ENCODE data around the gene MLLT10. TPM values are rescaled to one million over a fixed set of nuclear protein-coding genes. Genes with fewer than 3 reads are reported as not detected.

The MLLT10 gene
- total RNA-seq, 1 experiment from 2014 or later, result 58.4 TPM

GRCh38 chr10:21668831-21669230 is 134.8 kb downstream of the MLLT10 start:
- intact Hi-C loops (cut with micrococcal nuclease; ENCODE audit: unreplicated experiment), result no loop called here
- TF ChIP-seq EZH2 (IDR thresholded peaks at IDR 0.05; ENCODE audit: borderline replicate concordance, low read depth, low read length, poor library complexity, severe bottlenecking) (no peak), CTCF (conservative IDR thresholded peaks at IDR 0.05; ENCODE audit: low read depth, low read length) (no peak)
- peaks cover 9% of the 10 kb centered on the region for H3K36me3 ChIP-seq (ENCODE audit: insufficient read depth, low read length, poor library complexity, severe bottlenecking)
- ChIA-PET POLR2A (ENCODE audit: low non-redundant PET) (no interaction called here), CTCF (no interaction called here)
- DNase-seq (ENCODE audit: low spot score), result no peak
- no peaks in the 10 kb centered on the region for H3K4me1 ChIP-seq (ENCODE audit: insufficient read depth, low read length, poor library complexity, severe bottlenecking)
- no peak overlapping the region for H3K27ac ChIP-seq (ENCODE audit: low read depth, low read length, poor library complexity, severe bottlenecking)
- H3K27me3 ChIP-seq (replicated peaks; ENCODE audit: insufficient read depth, low read depth, low read length, poor library complexity), result no peaks in the 10 kb centered on the region
- no TSS peak for BruUV-seq (replicated peaks)
- H3K9me3 ChIP-seq (ENCODE audit: low read depth, low read length, poor library complexity, severe bottlenecking), result no peaks in the 10 kb centered on the region
- H3K4me3 ChIP-seq (ENCODE audit: low read depth, low read length, poor library complexity, severe bottlenecking), result no peak overlapping the region

- TF ChIP-seq EZH2 (IDR thresholded peaks at IDR 0.05; ENCODE audit: borderline replicate concordance, low read depth, low read length, poor library complexity, severe bottlenecking) (no peak), CTCF (conservative IDR thresholded peaks at IDR 0.05; ENCODE audit: low read depth, low read length) (no peak)
- H3K9me3 ChIP-seq (ENCODE audit: low read depth, low read length, poor library complexity, severe bottlenecking), result no peaks in the 10 kb centered on the region
- H3K4me3 ChIP-seq (ENCODE audit: low read depth, low read length, poor library complexity, severe bottlenecking), result no peak overlapping the region
- CTCF ChIA-PET, result no interaction called here
- peaks cover 9% of the 10 kb centered on the region for H3K36me3 ChIP-seq (ENCODE audit: insufficient read depth, low read length, poor library complexity, severe bottlenecking)
- DNase-seq (ENCODE audit: low spot score), result no peak
- POLR2A ChIA-PET (ENCODE audit: low non-redundant PET), result no interaction called here
- intact Hi-C loops (cut with micrococcal nuclease; ENCODE audit: unreplicated experiment), result no loop called here
- no TSS peak for BruUV-seq (replicated peaks)
- no peak overlapping the region for H3K27ac ChIP-seq (ENCODE audit: low read depth, low read length, poor library complexity, severe bottlenecking)
- H3K4me1 ChIP-seq (ENCODE audit: insufficient read depth, low read length, poor library complexity, severe bottlenecking), result no peaks in the 10 kb centered on the region
- no peaks in the 10 kb centered on the region for H3K27me3 ChIP-seq (replicated peaks; ENCODE audit: insufficient read depth, low read depth, low read length, poor library complexity)
These were observed 136.4 kb downstream of the MLLT10 start for GRCh38 chr10:21670391-21670790.

- DNase-seq (ENCODE audit: low spot score), result no peak
- TF ChIP-seq EZH2 (IDR thresholded peaks at IDR 0.05; ENCODE audit: borderline replicate concordance, low read depth, low read length, poor library complexity, severe bottlenecking) (no peak), CTCF (conservative IDR thresholded peaks at IDR 0.05; ENCODE audit: low read depth, low read length) (no peak)
- Histone ChIP-seq H3K27me3 (replicated peaks; ENCODE audit: insufficient read depth, low read depth, low read length, poor library complexity) (no peaks in the 10 kb centered on the region), H3K36me3 (ENCODE audit: insufficient read depth, low read length, poor library complexity, severe bottlenecking) (peaks cover 9% of the 10 kb centered on the region), H3K9me3 (ENCODE audit: low read depth, low read length, poor library complexity, severe bottlenecking) (no peaks in the 10 kb centered on the region), H3K4me3 (ENCODE audit: low read depth, low read length, poor library complexity, severe bottlenecking) (no peak overlapping the region), H3K27ac (ENCODE audit: low read depth, low read length, poor library complexity, severe bottlenecking) (no peak overlapping the region), H3K4me1 (ENCODE audit: insufficient read depth, low read length, poor library complexity, severe bottlenecking) (no peaks in the 10 kb centered on the region)
- ChIA-PET CTCF (no interaction called here), POLR2A (ENCODE audit: low non-redundant PET) (interaction anchor here (0.7 kb wide), 1 partner anchor 1710 kb away, joined by 5 read pairs; no protein-coding TSS in a partner anchor)
- intact Hi-C loops (cut with micrococcal nuclease; ENCODE audit: unreplicated experiment), result no loop called here
- no TSS peak for BruUV-seq (replicated peaks)
These were observed 139.6 kb downstream of the MLLT10 start for GRCh38 chr10:21673668-21674067.
